Heart right ventricle (tissue), 16 donors: ENCODE measurements around the gene PRR5L. TPM values are rescaled to one million over a fixed set of nuclear protein-coding genes. Genes with fewer than 3 reads are reported as not detected.
A peak's percentile ranks its signal among the peaks of the same experiment; 100 is the strongest.
"Not testable (repeated sequence)": the region's sequence is repeated elsewhere in the genome, so short reads cannot be mapped to it uniquely, and the experiment has no call there.

Experiments used
- ATAC-seq, 8 donors: fragments of 200-7000 bp; cut with Tn5 transposase; one replicate each; pipeline ENCODE4 v1.9.1; 2020; ENCODE audit warnings: mild to moderate bottlenecking in 8 of 8, moderate library complexity in 8 of 8, moderate number of reproducible peaks in 1 of 8
- DNase-seq, 2 donors: peaks; one replicate each; pipeline ENCODE4 v3.0.0-alpha.2; 2020
- H3K27ac ChIP-seq, 10 donors: fragments of 200-600 bp; sonication (generic) in 2 of 10; one replicate each; pipeline versions ENCODE4 v1.5.0 to v1.8.0; 2020 to 2022; ENCODE audit warnings: mild to moderate bottlenecking in 3 of 10
- H3K27me3 ChIP-seq, 7 donors: fragments of 200-600 bp; one replicate each; pipeline ENCODE4 v1.8.0; 2021 to 2022; ENCODE audit warnings: mild to moderate bottlenecking in 2 of 7
- H3K36me3 ChIP-seq, 9 donors: fragments of 200-600 bp; sonication (generic) in 1 of 9; one replicate each; pipeline versions ENCODE4 v1.5.0 to v1.8.0; 2020 to 2022; ENCODE audit warnings: mild to moderate bottlenecking in 2 of 9
- H3K4me1 ChIP-seq, 9 donors: fragments of 200-600 bp; sonication (generic) in 1 of 9; one replicate each; pipeline versions ENCODE4 v1.5.0 to v1.8.0; 2020 to 2022; ENCODE audit warnings: mild to moderate bottlenecking in 4 of 9
- H3K4me3 ChIP-seq, 10 donors: fragments of 200-600 bp; sonication (generic) in 2 of 10; one replicate each; pipeline versions ENCODE4 v1.5.0 to v1.8.0; 2020 to 2022; ENCODE audit warnings: mild to moderate bottlenecking in 7 of 10, moderate library complexity in 2 of 10
- H3K9me3 ChIP-seq, 11 donors: fragments of 200-600 bp in 10 of 11; sonication (generic) in 2 of 11; one replicate each; pipeline versions ENCODE4 v1.5.0 to v1.8.0; 2013 to 2022; ENCODE audit warnings: mild to moderate bottlenecking in 2 of 11, control low read depth in 1 of 11, moderate library complexity in 1 of 11
- CTCF ChIP-seq, 9 donors: fragments of 200-600 bp; sonication (generic) in 2 of 9; IDR thresholded peaks; one replicate each; pipeline versions ENCODE4 v1.5.0 to v1.8.0; 2021 to 2022; ENCODE audit warnings: antibody characterized with exemption in 9 of 9, mild to moderate bottlenecking in 5 of 9, moderate library complexity in 1 of 9
- WGBS, 2 donors: extraction: QIAGEN DNeasy Blood & Tissue Kit; methylation state at CpG; one replicate each; pipeline ENCODE4 v1.1.7; 2013; ENCODE audit warnings: inconsistent platforms in 1 of 2; 5-methylcytosine and 5-hydroxymethylcytosine counted together
- intact Hi-C, 10 donors: fragments of 100-400 bp; cut with DNase I; formaldehyde crosslinking; loops; one replicate each; pipeline versions ENCODE4 v1.11.1 to v1.14.2; 2022
- polyA plus RNA-seq, 2 donors: library from polyadenylated mRNA; stranded (reverse); fragments of 200-250 nt; gene quantifications; one replicate each; pipeline ENCODE4 v1.2.3, GENCODE V29; 2013
- total RNA-seq, 10 donors: library from RNA; stranded (reverse); fragmentation: NEBNext Ultra II Directional in 3 of 10; extraction: Animal tissue kit (Norgen Biotek cat#: 25700) in 3 of 10; gene quantifications; one replicate each; pipeline versions ENCODE4 v1.2.1 to v1.2.4, GENCODE V29; 2021 to 2023
- donor health status: Arrhythmogenic right ventricular cardiomyopathy.
- donor health status: ischemic (EF 13 %, LVEDD 7.1; RV severe dilation, severe dysfunction).
- donor health status: healthy with polysubstance abuse.
- donor health status: DM: no; HTN: yes; CAD: no.
- donor health status: DM: no; HTN: no; CAD: no.
- donor health status: ischemic (EF 25% LVEDD 6.9; RV normal size, moderate dysfunction).
- donor health status: ischemic (EF 25% LVEDD 5.7; RV mildly dilated, moderate dysfunction).
- donor health status: healthy.
- donor health status: DM: yes; HTN: yes; CAD: no.
- donor health status: Ischemic cardiomyopathy.
- donor health status: ischemic (EF 35%, LVEDD 5.7; RV mildly dilated, moderate dysfunction).
- donor health status: nonischemic (EF 11% LVEDD 7.7; RV severe dilation, severe dysfunction).
- donor health status: DM: yes; HTN: yes; CAD: no.
- donor health status: PGD.
- donor health status: ischemic (EF 29% LVEDD 5.4; RV normal size, mild dysfunction).
- donor health status: nonischemic (EF 23%, LVEDD 6.1; RV moderate dilation, normal function).

PRR5L gene
- total and polyA plus RNA-seq, 12 donors = 0.80 to 10.7 (median 2.4) TPM

- Histone ChIP-seq H3K27me3 (no peaks in the 10 kb centered on the region), H3K27ac (peak overlapping the region in 9 of 10 donors; percentile 87 to 98 (median 92)), H3K9me3 (peaks cover 0 to 13% (median 2%) of the 10 kb centered on the region in 11 donors), H3K36me3 (peaks cover 0 to 16% (median 0%) of the 10 kb centered on the region in 9 donors), H3K4me1 (peaks cover 0 to 53% (median 38%) of the 10 kb centered on the region in 9 donors), H3K4me3 (peak overlapping the region; percentile 71 to 98 (median 88))
- peak in 1 of 8 donors; percentile 21 for ATAC-seq
- TF ChIP-seq CTCF (IDR thresholded peaks at IDR 0.05) = no peak
- no peak for DNase-seq
- 10 to 16% methylated on average over 3 of the region's 3 CpGs for WGBS, 2 donors
- intact Hi-C loops = no loop called here
These were observed 212.7 kb downstream of the PRR5L start for GRCh38 chr11:36508743-36509142.

DNA sequence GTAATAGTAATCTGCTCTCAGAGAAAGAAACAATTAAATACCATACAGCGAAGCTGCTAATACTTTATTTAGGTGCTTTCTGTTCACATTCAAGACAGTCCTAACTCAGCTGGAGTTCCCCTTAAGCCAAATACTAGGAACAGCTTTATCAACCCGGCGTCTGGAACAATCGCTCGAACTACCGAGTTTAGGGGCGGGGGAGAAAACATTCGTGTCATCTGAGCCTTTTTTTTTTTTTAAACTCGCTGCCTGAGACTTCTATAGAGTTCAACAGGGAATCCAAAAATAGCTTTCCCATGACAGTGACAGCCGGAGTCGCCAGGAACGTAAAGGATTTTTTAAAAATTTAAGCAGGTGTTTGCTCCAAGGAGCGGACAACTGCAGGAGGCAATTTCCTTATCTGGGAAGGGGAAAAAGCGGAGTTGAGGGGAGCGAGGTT, 213.1 kb downstream of the PRR5L start:
- ATAC-seq = peak in 7 of 8 donors; percentile 1 to 50 (median 33)
- H3K4me1 ChIP-seq = peaks cover 0 to 48% (median 36%) of the 10 kb centered on the region in 9 donors

DNA sequence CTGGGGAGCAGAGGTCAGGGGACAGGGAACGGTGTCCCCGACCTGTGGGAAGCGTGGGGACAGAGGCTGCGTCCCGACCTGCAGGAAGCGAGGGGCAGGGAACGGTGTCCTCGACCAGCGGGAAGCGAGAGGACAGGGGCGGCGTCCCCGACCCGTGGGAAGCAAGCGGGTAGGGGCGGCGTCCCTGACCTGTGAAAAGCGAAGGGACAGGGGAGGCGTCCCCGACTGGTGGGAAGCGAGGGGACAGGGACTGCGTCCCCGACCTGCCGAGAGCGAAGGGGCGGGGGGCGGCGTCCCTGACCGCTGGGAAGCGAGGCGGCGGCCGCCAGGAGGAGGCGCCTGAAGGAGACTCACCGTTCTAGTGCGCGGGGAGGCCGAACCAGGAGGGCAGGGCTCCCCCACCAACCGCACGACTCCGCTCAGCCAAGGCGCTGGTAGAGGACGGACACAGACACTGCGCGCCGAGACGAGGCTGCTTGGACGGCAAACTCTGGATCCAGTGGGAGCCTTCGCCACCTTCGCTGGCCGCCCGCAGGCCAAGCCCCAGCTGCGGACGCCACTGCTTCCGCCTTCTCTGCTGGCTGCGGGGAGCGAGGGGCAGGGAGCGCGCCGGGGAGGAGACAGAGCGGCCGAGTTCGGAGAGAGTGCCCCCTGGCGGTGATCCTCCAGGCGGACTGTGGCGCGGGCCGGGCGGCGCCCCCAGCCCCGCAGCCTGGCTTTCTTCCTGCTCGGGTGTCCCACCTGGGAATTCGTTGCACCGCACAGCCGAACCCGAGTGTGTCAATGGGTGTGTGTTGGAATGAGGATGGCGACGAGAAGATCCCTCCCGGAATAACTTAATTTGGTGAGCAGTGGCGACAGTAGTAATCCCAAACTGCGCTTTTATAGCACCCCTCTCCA, 213.9 kb downstream of the PRR5L start, which contains the start of gene TRAF6:
Gene TRAF6 (minus strand): TSS at position 579 of the 900 bp plus-strand sequence. CDS start 8,757 bp downstream, outside the sequence.
- Histone ChIP-seq H3K27me3 (no peaks in the 10 kb centered on the region), H3K4me1 (peaks cover 0 to 43% (median 32%) of the 10 kb centered on the region in 9 donors), H3K36me3 (peaks cover 0 to 6% (median 0%) of the 10 kb centered on the region in 9 donors), H3K9me3 (peaks cover 0 to 22% (median 6%) of the 10 kb centered on the region in 11 donors), H3K27ac (peak within 1 kb of the TSS; percentile 81 to 98 (median 92)), H3K4me3 (peak within 1 kb of the TSS; percentile 71 to 98 (median 88))
- peak; percentile 91 to 93 for DNase-seq
- peak; percentile 97 to 99 (median 98) for ATAC-seq
- WGBS, 2 donors = 0% methylated on average over 81 of the region's 81 CpGs
- intact Hi-C loops = no loop called here
- peak; percentile 83 to 97 (median 93) for TF ChIP-seq CTCF (IDR thresholded peaks at IDR 0.05)

More for the DNA sequence above, 213.1 kb downstream of the PRR5L start:
- Histone ChIP-seq H3K4me3 (peak overlapping the region; percentile 71 to 98 (median 88)), H3K9me3 (peaks cover 0 to 17% (median 6%) of the 10 kb centered on the region in 11 donors), H3K27ac (peak overlapping the region; percentile 81 to 98 (median 92)), H3K36me3 (peaks cover 0 to 12% (median 0%) of the 10 kb centered on the region in 9 donors), H3K27me3 (no peaks in the 10 kb centered on the region)
- DNase-seq = no peak
- 0 to 1% methylated on average over 15 of the region's 15 CpGs for WGBS, 2 donors
- no peak for TF ChIP-seq CTCF (IDR thresholded peaks at IDR 0.05)
- intact Hi-C loops = no loop called here

DNA sequence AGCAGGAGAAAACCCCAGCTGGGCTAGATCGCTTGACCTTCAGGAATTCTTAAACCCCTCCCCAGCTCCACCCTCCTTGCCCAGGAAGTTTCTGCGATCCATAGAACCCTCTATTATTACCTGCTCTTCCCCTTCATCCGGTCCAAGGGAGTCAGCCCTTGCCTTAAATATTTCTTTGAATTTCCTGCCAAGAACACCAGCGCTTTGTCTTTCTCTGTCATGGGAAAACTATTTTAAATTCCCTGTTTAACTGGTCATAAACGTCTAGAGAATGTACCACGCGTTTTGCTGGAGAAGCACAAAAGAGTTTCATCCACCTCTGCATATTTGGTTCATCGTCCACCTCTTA, 214.5 kb downstream of the PRR5L start:
- peak; percentile 1 to 53 (median 30) for ATAC-seq
- intact Hi-C loops = no loop called here
- DNase-seq = no peak

DNA sequence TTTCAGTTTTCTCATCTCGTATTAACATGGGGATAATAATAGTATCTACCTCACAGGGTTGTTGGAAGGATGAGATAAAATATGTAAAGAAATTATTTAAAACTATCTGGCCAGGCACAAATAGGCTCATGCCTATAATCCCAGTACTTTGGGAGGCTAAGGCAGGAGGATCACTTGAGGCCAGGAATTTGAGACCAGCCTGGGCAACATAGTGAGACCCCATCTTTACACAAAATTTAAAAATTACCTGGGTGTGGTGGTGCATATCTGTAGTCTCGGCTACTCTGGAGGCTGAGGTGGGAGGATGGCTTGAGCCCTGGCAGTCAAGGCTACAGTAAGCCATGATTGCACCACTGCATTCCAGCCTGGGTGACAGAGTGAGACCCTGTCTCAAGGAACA, 215.0 kb downstream of the PRR5L start:
- peaks cover 0 to 22% (median 6%) of the 10 kb centered on the region in 11 donors for H3K9me3 ChIP-seq
- H3K36me3 ChIP-seq, DNase-seq, ATAC-seq, intact Hi-C loops, H3K27me3 ChIP-seq: not testable (repeated sequence)
- peak overlapping the region in 8 of 10 donors; percentile 71 to 98 (median 88) for H3K4me3 ChIP-seq
- WGBS, 2 donors = 69 to 73% methylated on average over 2 of the region's 2 CpGs
- H3K4me1 ChIP-seq = peaks cover 0 to 32% (median 21%) of the 10 kb centered on the region in 9 donors
- peak overlapping the region in 8 of 10 donors; percentile 89 to 98 (median 92) for H3K27ac ChIP-seq

More for the DNA sequence above, 214.5 kb downstream of the PRR5L start:
- Histone ChIP-seq H3K27ac (peak overlapping the region in 9 of 10 donors; percentile 87 to 98 (median 92)), H3K4me3 (peak overlapping the region; percentile 71 to 98 (median 88)), H3K36me3 (peaks cover 0 to 2% (median 0%) of the 10 kb centered on the region in 9 donors), H3K9me3 (peaks cover 0 to 22% (median 6%) of the 10 kb centered on the region in 11 donors), H3K4me1 (peaks cover 0 to 36% (median 26%) of the 10 kb centered on the region in 9 donors), H3K27me3 (no peaks in the 10 kb centered on the region)
- no peak for TF ChIP-seq CTCF (IDR thresholded peaks at IDR 0.05)
- WGBS, 2 donors = 6 to 14% methylated on average over 8 of the region's 8 CpGs
